ENCODE results near the gene ACIN1.
A peak's percentile ranks its signal among the peaks of the same experiment; 100 is the strongest.
"Not testable (repeated sequence)": the region's sequence is repeated elsewhere in the genome, so short reads cannot be mapped to it uniquely, and the experiment has no call there.

The ACIN1 gene

DNA sequence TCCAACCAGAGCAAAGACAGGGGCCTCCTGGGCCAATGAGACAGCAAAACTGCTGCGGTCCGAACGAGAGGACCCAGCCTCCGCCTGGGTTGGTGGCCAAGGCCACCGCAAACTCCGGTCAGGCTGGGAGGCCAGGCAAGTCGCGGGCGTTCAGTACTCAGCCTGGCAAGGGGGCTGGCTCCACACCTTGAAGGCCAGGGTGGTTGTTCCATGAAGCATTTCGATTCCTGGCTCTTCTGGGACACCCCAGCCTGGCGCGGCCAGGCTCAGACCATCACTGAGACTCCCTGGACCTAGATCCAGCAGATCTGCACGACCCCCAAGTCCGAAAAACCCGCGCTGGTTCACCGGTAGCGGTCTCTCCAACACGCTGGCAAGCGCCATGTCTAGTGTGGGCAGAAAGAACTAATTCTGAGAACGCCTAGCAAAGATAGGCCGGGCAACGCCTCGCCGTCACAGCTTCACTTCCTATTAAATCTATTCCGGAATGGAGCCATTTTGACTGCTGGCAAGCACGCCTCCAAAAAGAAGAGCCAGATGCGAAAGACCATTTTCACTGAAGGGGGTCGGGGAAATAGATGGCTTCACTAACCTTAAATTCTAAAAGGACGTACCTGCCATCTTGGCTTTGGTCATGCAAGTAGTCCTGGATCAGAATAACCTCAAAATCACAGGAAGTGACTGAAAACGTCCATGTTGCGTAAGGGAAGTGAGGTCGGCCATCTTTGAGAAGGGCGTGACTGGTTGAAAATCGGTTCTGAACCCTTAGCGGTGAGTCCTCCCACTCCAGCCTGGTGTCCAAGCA is 60.2 kb downstream of the ACIN1 start, which contains the start of gene PSMB5:
TSS of gene PSMB5 (minus strand) at position 403 of the 805 bp plus-strand sequence. CDS start at position 384, 19 bp downstream.
- DNase-seq = no peak

DNA sequence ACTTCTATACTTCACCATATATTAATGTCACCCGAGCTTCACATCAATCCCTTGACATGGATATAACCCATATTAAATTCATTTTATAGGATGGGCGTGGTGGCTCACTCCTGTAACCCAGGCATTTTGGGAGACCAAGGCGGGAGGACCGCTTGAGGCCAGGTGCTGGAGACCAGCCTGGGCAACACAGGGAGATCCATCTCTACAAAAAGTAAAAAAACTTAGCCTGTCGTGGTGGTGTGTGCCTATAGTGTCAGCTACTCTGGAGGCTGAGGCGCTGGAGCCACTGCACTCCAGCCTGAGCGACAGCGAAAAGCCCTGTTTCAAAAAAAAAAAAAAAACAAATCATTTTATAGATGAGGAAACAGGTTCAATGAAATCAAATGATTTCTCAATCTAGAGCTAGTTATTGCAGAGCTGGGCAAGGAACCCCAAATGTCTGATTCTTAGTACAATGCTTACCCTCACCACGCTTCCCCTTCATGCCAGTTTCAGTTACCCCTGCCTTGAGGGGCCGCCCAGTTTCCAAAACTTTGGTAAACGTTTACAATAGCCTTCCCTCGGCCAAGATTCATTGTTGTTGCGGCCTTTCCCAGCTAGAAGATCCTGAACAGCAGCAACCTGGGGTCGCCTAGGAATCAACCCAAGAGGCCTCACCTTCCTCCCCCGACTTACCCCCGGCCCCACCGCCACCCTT is 61.0 kb downstream of the ACIN1 start:
- DNase-seq = no peak

DNA sequence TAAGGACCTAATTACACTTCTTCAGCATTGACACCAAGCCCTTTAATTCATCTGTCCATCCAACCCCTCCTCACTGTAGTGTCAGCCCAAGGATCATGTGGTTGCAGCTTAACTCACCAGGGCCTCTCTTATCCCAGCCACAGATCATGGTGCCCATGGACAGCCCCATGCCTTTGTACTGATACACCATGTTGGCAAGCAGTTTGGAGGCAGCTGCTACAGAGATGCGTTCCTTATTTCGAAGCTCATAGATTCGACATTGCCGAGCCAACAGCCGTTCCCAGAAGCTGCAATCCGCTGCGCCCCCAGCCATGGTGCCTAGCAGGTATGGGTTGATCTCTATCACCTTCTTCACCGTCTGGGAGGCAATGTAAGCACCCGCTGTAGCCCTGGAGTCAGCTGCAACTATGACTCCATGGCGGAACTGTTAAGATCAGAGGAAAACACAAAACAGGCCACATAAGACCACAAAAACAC is 61.6 kb downstream of the ACIN1 start:
- DNase-seq = no peak

DNA sequence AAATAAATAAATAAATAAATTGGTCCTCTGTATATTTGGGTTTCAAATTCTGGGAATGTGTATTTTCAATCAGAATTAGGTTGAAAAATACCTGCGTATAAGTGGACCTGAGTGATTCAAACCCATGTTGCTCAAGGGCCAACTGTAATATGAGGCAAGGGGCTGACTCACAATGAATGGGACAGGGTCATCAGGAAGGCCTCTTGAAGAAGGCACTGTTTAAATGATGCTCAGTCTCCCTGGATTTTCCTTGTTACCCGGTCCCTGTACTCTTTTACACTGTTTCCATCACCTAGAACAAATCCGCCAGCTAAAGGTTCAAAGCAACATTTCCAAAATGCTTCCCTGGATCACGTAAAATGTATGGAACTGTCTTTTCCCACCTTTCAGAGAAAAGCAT is 64.0 kb downstream of the ACIN1 start:
- DNase-seq = no peak

DNA sequence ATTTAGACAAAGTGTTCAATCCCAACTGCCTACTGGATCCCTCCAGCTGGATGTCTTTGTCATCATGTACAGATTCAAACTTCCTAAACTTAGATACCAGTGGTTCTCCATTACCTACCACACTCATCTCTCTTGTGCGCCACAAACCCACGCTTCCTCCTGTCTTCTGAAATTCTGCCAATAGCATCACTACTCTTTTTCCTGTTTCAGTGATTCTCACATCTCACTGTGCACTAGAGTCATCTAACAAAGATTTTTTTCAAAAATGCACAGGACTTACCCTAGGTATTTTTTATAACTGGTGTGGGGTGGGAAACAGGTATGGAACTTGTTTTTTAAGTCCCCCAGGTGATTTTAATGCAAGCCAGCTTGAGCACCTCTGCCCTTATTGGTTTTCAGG is 66.1 kb downstream of the ACIN1 start:
- no peak for DNase-seq

DNA sequence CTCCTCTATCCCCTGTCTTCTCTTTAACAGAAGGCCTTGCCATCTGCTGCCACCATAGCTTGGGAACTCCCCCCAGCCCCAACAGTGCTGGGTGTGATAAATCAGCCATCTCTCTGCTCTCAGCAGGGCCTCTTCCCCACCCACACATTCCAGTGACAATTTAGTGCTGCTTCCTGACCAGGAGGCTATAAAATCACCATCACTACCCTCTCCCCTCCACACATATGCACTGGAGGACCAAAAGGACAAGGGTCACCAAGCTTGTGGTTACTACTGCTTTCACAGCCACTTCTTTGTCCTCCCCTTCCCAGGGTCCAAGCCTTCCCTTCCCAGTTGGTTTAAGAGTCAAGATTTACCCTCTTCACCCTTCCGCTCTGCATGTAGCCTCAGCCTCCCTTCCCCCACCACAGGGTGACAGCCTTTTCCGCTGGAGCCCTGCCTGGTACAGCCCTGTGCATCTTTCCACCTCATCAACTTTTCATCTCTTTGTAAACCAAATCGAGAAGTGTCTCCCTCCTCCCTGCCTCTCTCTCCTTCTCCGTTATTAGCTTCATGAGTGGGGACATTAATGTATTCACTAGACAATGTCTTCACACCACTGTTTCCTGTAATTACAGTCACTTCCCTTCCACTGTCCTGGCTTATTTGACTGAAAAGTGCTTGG is 69.7 kb downstream of the ACIN1 start:
- no peak for DNase-seq

DNA sequence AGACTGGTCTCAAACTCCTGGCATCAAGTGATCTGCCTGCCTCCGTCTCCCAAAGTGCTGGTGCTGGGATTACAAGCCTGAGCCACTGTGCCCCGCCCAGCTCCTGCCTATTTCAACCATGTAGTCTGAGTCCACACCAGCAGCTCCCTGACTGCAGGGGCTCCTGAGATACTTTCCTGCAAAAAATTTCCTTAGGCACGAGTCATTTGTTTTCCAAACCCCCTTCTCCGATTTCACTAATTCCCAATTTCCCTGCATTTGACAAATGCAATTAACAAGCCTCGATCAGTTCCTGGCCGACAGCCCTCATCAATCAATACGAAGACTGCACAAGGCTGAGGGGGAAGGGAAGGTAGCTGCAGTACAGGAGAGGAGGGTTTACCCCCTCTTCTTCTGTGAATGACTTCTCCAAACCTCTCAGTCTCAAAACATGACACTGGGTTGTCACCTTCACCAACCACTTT is 70.3 kb downstream of the ACIN1 start:
- DNase-seq = no peak

DNA sequence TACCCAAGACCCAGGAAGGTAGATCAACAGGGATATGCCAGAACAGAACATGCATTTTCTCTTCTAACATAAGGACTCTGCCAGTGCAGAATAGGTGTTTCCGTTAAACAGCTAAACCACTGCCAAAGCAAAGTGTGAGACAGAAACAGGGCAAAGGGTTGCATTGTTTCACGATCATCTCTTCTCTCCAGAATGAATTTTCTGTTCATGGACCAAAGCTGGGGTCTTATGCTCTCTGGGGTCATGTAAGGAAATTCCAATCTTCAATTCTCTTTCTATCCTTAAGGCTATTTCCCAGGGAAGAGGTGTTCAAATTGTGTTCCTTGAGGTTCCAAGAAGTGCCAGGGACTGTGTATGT is 71.2 kb downstream of the ACIN1 start:
- no peak for DNase-seq

DNA sequence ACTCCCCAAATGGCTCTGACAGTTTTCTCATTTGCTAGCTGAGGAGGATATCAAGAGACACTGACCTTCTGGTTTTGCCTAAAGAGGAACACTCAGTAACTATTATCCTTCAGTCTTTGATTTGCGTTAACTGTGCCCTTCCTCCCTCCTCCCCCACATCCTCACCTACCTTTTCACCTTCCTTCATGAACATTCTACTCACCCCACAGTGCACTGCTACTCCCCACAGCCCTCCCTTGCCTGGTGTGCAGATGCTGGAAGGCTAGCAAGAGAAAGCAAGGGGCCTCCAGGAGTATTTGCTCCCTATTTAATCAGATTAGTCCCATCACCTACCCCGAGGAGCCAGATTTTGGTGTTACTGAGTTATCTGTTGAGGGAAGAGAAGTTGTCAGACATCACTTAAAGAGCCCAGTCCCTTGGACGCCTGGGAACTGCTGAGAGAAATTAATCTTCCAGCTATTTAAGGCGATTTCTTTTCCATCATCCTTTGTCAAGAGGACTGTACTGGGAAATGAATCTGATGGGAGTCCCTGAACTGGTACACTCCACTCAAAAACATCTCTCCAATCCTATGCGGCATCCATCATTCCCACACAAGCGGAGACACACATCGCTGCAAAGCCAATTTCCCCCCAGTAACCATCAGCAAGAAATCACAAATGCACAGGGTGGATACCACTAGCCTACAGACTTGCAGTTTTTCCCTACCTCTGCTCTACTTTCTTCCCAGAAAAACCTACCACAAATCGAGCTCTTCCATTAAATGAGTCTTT is 71.7 kb downstream of the ACIN1 start:
- no peak for DNase-seq

DNA sequence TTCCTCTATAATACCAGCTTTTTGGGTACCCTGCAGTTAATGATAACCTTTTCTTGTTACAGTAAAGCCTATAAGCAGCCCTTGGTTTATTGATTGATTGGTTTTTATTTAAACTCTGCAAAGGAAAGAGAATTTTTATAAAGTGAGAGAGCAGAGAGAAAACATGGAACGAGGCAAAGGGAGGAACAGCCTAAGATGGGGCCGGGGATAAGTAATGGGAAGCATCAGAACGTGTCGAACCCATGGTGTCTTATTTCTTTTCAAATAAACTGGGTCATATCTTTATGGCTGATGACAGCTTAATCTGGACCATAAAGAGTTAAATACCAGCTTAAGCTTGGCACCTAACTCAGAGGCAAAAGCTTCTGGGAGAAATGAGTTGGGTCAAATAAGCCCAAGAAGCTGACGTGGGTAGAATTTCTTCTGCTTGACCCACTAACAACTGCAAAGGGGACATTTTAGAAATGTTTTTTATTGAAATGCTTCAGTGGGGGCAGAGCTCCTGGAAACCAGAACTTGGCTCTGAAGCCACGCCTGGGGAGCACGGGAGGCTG is 73.0 kb downstream of the ACIN1 start:
- no peak for DNase-seq

DNA sequence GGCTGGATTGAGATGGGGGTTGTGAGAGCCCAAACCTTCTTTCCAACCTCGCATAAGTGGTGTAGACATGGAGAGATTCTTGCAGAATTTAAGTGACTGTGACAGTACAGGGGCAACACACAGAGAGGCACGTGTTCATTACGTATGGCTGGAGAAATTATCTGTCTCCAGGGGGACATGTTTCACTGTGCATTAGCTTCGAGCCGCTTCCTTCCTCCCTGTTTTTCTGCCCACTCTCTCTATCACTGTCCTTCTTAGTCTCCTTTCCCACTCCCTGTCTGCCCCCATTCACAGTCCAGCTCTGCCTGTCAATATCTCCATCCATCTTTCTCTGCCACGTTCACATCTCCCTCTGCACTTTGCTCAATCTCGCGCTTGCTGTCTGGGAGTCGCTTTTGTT is 73.5 kb downstream of the ACIN1 start:
- no peak for DNase-seq

DNA sequence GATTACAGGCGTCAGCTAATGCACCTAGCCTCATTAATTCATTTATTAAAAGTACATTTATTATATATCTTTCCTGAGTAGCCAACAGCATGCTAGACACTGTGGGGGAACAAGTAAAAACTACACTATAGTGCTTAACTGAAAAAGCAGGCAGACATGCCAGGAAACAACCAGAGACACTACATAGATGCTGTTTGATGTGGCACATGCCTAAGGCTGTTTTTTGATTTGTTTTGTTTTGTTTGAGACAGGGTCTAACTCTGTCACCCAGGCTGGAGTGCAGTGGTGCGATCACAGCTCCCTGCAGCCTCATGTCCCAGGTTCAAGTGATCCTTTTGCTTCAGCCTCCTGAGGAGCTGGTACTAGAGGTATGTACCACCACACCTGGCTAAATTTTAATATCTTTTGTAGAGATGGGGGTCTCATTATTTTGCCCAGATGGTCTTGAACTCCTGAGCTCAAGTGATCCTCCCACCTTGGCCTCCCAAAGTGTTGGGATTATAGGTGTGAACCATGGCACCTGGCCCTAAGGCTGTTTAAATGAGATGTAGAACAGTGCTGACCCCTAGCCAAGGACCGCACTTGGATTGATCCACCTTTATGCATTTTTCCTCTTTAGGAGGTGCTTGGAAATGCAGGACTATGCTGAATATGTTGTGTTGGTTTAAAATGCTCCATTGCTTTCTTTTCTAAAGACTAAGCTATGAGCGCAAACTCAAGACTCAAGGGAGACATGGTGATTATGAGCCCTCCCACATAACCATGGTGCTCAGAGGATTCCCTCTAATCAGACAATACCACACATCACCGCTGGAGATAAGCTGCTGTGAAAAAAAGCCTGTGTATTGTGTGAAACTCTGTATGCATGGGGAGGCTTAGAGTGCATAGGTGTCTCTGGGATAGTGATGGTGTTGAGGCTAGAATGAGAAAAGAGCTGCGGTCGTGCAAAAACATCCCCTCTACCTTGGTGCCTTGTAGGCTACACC is 74.5 kb downstream of the ACIN1 start:
- no peak for DNase-seq

DNA sequence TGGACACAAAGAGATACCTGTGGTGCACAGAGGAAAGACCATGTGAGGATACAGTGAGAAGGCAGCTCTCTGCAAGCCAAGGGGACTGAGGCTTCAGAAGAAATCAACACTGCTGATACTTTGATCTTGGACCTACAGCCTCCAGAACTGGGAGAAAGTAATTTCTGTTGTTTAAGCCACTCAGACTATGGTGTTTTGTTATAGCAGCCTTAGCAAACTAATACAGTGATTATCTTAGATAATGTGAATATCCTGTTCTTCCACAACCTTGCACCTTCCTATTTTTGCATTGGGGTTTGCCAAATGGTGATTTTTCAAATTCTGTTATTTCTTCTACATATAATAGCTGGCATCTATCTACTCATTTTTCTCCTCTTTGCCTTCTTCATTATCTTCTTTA is 76.8 kb downstream of the ACIN1 start:
- no peak for DNase-seq

DNA sequence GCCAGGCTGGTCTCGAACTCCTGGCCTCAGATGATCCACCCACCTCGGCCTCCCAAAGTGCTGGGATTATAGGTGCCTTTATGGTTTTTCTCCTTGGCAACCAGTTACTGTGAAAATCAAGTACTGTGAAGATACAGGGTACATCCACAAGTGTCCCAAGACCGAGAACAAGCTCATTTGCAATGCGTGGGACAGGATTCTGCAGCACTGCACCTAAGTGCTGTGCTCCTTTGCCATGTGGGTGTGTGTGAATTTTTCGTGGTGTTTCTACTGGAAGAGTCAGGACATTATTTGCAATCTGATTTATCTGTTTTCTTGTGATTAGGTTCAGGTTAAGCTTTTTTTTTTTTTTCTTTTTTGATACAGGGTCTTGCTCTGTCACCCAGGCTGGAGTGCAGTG is 77.8 kb downstream of the ACIN1 start:
- DNase-seq = no peak

DNA sequence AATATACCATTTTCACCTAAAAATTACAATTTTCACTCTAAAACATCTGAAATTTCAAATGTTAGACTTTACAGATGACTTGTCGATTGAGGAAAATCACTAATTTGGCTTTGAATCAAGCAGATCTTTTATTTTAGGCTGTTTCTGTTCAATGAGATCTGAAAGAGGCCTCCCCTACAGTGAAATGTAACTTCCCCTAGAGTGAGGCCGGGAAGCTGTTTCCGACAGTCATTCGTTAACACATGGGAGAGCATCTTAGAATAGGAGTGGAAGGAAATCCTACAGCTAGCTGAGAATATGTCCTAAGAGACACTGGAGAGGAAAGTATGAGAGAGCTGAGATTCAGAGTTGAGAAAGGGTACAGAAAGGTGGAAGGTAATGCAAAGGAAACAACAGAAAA is 79.3 kb downstream of the ACIN1 start:
- no peak for DNase-seq

DNA sequence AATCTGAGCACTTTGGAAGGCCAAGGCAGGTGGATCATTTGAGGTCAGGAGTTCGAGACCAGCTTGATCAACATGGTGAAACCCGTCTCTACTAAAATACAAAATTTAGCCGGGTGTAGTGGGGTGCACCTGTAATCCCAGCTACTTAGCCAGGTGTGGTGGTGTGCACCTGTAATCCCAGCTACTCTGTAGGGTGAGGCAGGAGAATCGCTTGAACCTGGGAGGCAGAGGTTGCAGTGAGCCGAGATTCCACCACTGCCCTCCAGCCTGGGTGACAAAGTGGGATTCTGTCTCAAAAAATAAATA is 81.2 kb downstream of the ACIN1 start:
- DNase-seq = not testable (repeated sequence)

DNA sequence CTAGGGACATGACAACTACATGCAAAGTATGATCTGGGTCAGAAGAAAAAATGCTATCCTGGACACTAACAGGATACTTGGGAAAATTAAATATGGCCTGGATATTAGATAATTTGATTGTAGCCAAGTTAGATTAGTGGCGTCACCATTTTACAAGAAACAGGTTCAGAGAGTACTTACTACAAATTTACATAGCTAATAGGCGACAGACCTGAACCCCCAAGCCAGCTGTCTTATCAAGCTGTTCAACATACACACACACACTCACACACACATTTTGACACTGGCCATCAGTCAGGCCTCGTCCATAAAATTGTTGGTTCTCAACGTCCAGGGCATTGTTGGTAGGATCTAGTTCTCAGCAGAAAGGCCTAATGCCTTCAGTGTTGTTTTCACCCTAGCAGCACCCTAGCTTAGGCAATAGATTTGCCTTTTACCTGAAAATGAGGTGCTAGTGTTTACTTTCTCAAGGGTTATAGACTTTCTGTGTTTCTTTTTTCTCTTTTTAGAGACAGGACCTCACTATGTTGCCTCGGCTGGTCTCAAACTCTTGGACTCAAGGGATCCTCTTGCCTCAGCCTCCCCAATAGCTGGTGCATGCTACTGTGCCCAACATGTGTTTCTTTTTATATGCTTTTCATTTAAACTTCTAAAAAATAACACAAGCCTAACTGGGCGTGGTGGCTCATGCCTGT is 81.7 kb downstream of the ACIN1 start:
- DNase-seq = no peak

DNA sequence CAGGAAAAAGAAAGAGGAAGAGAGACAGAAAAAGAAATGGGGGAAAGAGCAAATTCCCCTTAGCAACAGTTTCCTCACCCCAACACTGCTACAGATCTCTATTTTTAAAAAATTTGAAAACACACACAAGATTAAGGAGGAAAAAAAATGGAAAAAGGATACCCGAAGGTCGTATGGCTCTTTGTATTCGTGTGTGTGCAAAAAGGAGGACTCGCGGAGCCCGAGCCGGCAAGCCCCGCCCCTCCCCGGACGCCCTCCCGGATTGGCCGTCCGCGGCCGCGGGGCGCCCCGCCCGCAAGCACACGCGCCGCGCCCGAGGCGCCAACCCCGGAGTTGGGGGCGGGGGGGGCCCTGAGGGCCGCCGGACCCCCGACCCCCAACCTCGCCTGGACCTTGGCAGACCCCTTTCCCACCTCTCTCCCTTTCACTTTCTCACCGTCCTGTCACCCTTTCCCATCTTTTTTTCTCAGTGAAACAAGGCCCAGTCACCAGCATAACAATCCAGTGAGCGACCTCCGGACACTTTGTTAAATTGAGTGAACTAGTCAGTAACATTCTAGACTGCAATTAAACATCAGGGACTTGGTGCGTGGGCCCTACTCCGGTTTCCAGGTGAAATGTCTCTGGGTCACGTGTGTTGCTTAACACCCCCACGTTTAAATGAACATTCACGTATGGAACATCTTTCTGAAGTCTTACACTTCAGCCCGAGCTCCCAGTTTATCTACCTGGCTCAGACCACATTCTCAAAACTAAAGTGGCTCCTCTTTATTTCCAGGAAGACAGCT is 84.8 kb downstream of the ACIN1 start, which contains the start of gene C14orf93:
TSS of gene C14orf93 (minus strand) at position 205 of the 788 bp plus-strand sequence. CDS start 11,120 bp downstream, outside the sequence.
- DNase-seq = peak; percentile 77

DNA sequence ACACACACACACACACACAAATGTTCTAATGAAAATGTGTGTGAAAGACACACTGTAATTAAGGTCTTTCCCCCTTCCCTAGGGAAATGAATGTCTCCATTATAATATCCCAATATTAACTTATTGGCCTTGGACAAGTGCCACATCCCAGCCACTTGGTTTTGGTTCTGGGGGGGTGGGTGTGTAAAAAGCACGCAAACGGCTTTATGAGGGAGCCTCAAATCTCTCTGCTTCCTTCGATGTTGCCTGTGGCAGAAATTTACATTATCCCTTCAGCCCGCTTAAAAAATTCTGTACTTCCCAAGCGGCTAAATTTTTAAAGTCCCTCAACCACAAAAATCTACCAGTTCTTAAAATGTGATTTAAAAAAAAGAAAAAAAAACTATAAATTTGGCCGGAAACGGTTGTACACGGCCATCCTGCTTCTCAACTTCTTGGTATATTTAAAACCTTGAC is 85.4 kb downstream of the ACIN1 start:
- DNase-seq = no peak

DNA sequence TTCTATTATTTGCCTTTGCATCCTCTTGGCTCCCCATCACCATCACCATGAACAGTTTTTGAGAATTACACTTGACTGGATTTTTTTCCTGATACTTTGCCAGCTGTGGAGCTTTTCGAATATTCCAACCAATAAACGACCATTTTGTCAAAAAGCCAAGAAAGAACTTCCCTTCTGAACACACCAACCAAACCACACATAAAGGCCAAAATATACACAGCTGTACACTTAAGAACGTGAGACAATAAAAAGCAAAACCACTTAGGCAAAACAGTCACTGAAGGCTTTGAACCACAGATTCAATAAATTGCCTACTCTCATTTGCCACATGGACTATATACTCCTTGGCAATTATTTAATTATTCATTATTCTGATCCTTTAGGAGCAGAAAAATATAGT is 86.1 kb downstream of the ACIN1 start:
- DNase-seq = no peak
